Stimulated activated CD8-positive, alpha-beta memory T cell treated with anti-CD3 and anti-CD28 coated beads, Interleukin-2, amount 100 ng/mL, for 1 hour (primary cell): ENCODE data around the gene ACTRT2.

Experiments used
- DNase-seq, 2 donors: peaks; one replicate each; pipeline ENCODE4 v3.0.0-alpha.2; 2020; ENCODE audit warnings: low read depth in 2 of 2

The ACTRT2 gene

GRCh38 chr1:2983706-2984398 lies 37.4 kb upstream of the ACTRT2 start:
- no peak for DNase-seq

GRCh38 chr1:2984399-2985061 lies 36.7 kb upstream of the ACTRT2 start:
- no peak for DNase-seq

GRCh38 chr1:2985067-2985561 lies 36.2 kb upstream of the ACTRT2 start:
- no peak for DNase-seq

GRCh38 chr1:2985694-2986548 lies 35.3 kb upstream of the ACTRT2 start:
- DNase-seq = no peak

GRCh38 chr1:2986549-2987305 lies 34.5 kb upstream of the ACTRT2 start:
- DNase-seq = no peak

- DNase-seq = no peak
Observed at GRCh38 chr1:2987773-2988172, 33.5 kb upstream of the ACTRT2 start.

GRCh38 chr1:2988256-2988655 lies 33.0 kb upstream of the ACTRT2 start:
- DNase-seq = no peak

GRCh38 chr1:2989185-2989584 lies 32.1 kb upstream of the ACTRT2 start:
- no peak for DNase-seq

- DNase-seq = no peak
Observed at GRCh38 chr1:2989976-2990375, 31.3 kb upstream of the ACTRT2 start.

GRCh38 chr1:2990376-2991115 lies 30.7 kb upstream of the ACTRT2 start:
- DNase-seq = no peak

GRCh38 chr1:2991753-2992495 lies 29.3 kb upstream of the ACTRT2 start:
- DNase-seq = no peak

GRCh38 chr1:2998503-2999100 lies 22.7 kb upstream of the ACTRT2 start:
- no peak for DNase-seq

GRCh38 chr1:2999138-2999537 lies 22.1 kb upstream of the ACTRT2 start:
- DNase-seq = no peak

GRCh38 chr1:2999571-2999970 lies 21.7 kb upstream of the ACTRT2 start:
- DNase-seq = no peak

- no peak for DNase-seq
Observed at GRCh38 chr1:3000214-3000613, 21.1 kb upstream of the ACTRT2 start.

GRCh38 chr1:3000671-3001470 lies 20.4 kb upstream of the ACTRT2 start:
- DNase-seq = no peak

- no peak for DNase-seq
Observed at GRCh38 chr1:3001471-3002348, 19.6 kb upstream of the ACTRT2 start.
